ENCODE results near the gene PSPC1.
"Not testable (repeated sequence)": the region's sequence is repeated elsewhere in the genome, so short reads cannot be mapped to it uniquely, and the experiment has no call there.

PSPC1 gene

DNA sequence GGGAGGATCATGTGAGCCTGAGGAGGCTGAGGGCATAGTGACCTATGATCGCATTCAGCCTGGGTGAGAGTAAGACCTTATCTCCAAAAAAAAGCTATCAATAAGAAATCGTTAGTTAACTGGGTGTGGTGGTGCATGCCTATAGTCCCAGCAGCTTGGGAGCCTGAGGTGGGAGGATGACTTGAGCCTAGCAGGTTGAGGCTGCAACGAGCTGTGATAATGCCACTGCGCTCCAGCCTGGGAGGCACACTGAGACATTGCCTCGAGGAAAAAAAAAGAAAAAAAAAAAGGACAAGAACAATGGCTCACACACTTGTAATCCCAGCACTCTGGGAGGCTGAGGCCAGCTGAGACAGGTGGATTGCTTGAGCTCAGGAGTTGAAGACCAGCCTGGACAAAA, 16.2 kb downstream of the PSPC1 start:
- no peak for DNase-seq

- no peak for DNase-seq
Observed at GRCh38 chr13:19764237-19764636, 18.5 kb downstream of the PSPC1 start.

GRCh38 chr13:19763618-19764017, 19.1 kb downstream of the PSPC1 start:
- DNase-seq: no peak

DNA sequence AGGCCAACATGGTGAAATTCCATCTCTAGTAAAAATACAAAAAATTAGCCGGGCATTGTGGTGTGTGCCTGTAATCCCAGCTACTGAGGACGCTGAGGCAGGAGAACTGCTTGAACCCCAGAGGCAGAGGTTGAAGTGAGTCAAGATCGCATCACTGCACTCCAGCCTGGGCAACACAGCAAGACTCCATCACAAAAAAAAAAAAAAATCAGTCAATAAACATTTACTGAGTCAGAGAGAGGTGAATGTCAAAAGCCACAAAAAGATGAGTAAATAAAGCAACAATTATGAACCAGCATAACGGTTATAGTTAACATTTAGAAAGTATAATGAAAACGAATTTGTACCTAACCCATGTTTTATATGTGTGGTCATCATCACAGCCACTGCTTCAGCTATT, 23.1 kb downstream of the PSPC1 start:
- DNase-seq: no peak

- DNase-seq: no peak
Observed at GRCh38 chr13:19742643-19743042, 40.1 kb downstream of the PSPC1 start.

- DNase-seq: no peak
Observed at GRCh38 chr13:19737844-19738557, 44.7 kb downstream of the PSPC1 start.

- no peak for DNase-seq
Observed at GRCh38 chr13:19726611-19727010, 56.1 kb downstream of the PSPC1 start.

GRCh38 chr13:19725320-19725719, 57.4 kb downstream of the PSPC1 start:
- DNase-seq: no peak

- no peak for DNase-seq
Observed at GRCh38 chr13:19720039-19720438, 62.7 kb downstream of the PSPC1 start.

DNA sequence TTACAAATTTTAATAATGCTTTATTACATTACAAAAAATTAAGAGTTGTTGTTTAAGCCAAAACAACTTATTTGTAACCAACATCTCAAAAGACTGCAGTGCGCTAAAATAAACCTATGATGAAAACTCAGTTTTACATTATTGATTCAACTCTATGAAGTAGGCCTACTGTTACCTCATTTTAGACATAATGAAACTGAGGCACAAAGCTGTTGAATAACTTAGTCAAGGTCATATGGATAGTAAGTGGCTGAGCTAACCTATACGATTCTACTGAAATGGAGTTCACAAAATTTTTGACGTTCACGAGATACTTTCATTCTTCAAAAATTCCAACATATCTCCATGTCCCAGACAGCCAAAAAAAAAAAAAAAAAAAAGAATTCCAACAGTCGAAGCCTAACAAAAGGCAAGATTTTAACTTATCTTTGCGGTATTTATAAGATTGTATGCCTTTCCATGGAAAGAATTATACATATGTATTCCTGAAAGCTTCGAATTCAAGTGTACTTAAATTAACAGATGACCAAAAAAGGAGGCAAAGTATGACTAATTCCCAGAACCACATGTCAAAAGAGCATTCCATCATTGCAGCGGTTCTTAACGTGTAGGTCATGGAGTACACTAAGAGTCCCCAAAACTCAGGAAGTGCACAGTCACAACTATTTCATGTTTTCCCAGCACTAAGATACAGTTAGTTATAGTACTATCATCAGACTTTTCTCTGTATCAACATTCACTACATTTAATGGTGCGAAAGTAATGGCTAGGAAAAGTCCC, 69.4 kb downstream of the PSPC1 start:
- DNase-seq: no peak

- not testable (repeated sequence) for DNase-seq
Observed at GRCh38 chr13:19709782-19710181, 73.0 kb downstream of the PSPC1 start.

GRCh38 chr13:19709039-19709438, 73.7 kb downstream of the PSPC1 start:
- not testable (repeated sequence) for DNase-seq

DNA sequence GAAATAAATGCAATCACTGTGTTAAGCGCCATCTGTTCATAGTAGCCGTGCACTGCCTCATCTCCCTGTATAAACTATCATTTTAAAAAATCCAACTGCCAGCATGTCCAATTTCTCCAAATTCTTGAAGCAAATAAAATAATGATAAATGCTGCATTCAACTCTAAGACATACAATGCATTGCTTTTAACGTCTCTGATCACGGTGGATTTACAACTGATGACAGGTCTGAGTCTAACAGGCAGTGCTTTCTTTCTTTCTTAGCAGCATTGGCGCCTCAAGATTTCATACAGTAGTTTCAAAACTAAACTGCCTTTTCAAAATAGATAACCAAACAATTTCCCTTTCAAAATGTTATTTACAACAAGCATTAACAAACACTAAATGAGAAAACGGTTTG, 78.5 kb downstream of the PSPC1 start:
- not testable (repeated sequence) for DNase-seq

DNA sequence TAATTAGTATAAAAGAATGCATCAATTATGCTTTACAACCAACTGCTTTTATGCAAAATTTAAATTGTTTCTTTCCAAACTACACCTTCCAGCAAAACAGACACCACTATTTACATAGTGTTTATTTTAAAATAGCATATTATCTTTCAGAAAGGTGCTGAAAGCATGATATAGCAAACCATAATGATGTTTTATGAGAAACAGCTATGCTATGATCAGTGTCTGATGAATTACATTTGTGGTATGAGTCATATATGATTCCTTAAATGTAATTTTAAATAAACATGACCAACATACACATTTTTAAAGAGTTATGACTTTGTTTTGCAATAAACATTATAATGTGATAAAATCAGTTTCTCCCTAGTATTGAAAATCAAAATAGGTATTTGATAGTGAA, 81.1 kb downstream of the PSPC1 start:
- not testable (repeated sequence) for DNase-seq

- not testable (repeated sequence) for DNase-seq
Observed at GRCh38 chr13:19700963-19701362, 81.8 kb downstream of the PSPC1 start.

DNA sequence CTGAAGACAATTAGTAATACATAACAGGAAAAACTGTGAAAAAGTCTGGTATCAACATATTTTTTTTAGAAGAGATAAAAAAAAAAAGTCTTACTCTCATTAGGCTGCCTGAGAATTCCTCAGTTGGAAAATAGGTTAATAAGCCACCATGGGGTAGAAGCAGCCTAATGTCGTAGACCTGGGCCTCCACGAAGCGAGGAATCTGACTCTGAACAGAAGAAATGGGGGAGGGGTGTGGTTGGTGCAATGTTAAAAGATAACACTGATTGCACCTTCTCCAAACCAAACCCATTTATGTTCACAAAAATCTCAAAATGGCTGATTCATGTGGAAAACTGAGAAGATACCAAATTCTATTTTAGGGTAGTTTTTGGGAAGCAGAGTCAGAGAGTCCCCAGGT, 86.9 kb downstream of the PSPC1 start:
- DNase-seq: no peak

DNA sequence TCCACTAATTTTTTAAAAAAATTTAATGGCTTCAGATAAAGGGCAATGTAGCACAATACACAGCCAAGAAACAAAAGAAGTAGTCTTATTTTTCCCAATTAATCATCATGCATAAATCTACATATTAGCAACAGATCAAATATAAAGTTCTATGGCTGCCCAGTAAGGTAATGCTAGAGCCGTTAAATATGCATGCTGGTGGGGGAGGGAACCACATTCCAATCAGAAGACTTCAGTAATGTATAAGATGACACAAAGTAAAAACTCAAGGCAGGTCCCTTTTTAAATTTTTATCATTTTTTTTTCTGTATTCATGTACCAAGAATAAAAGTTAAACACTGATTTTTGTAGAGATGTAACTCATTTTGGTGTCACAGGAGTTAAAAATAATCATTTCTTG, 87.3 kb downstream of the PSPC1 start:
- DNase-seq: no peak

DNA sequence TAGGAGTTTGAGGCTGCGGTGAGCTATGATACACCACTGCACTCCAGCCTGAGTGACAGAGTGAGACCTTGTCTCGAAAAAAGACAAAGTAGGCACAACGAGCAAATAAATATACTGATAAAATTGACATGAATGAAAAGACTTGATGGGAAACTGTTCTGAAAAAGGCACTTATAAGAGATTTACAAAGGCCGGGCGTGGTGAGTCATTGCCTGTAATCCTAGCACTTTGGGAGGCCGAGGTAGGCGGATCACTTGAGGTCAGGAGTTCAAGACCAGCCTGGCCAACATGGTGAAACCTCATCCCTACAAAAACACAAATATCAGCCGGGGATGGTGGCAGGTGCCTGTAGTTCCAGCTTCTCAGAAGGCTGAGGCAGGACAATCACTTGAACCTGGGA, 91.3 kb downstream of the PSPC1 start:
- DNase-seq: not testable (repeated sequence)

DNA sequence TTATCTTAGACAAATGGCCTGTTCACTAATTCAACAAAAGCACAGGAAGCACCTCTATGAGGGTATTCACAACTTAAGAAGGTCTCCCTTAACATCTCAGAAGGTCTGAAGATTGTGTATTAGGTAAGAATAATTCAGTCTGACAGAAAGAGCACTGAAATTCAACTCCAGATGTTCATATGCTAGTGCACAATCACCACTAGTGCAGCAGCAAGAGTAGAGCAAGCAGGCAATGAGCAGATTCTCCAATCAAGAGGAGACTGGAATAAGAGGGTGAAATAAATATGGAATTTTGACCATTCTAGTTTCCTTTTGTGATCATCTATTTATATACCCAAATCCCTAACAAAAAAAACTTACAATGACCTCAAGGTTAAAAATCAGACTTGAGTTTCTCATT, 97.3 kb downstream of the PSPC1 start:
- no peak for DNase-seq

DNA sequence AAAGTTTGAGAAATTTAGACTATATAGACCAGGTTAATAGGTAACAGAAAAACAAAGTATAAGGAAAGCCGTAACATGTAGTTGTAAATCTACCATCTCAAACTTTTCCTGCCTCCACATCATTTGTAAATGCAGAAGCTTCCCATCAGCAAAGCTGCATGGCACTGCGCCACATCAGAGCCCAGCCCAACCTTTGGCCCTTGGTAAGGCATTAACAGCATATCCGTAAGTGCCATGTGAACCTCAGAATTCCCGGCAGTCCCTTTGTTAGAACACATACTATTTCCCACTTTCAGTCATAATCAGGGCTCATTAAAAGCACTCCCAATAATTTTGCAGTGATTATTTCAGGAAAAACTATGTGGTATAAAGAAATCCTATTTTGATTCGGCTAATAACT, 97.7 kb downstream of the PSPC1 start:
- DNase-seq: no peak

DNA sequence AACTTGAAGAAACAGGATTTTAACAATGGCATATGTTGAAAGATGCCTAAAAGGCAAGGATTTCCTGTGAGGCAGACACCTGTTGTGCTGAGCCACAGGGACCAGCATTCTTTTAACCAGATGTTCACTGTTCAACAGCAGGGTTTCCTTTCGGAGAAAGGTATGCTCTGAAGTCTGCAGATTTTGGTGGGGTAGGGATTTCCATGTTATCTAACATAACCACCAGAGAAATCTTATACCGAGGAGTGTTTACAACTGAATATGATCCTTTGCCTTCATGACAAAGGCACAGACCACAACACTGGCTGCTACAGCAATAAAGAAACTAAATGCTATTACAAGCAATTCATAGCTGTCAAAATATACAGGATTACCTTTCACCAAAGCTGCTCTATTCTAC, 101.2 kb downstream of the PSPC1 start:
- DNase-seq: no peak

DNA sequence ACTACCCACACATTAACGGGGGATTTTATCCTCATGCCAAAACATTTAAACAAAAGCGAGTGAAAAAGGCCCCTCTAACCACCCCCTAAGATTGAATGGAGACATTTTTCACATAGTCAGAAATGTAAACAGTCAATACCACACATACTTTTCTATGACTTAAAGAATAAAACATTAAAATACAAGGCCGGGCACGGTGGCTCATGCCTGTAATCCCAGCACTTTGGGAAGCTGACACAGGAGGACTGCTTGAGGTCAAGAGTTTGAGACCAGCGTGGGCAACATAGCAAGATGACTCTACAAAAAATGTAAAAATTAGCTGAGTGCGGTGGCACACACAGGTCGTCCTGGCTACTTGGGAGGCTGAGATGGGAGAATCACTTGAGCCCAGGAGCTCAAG, 102.0 kb downstream of the PSPC1 start:
- no peak for DNase-seq

- DNase-seq: no peak
Observed at GRCh38 chr13:19676168-19676567, 106.6 kb downstream of the PSPC1 start.

DNA sequence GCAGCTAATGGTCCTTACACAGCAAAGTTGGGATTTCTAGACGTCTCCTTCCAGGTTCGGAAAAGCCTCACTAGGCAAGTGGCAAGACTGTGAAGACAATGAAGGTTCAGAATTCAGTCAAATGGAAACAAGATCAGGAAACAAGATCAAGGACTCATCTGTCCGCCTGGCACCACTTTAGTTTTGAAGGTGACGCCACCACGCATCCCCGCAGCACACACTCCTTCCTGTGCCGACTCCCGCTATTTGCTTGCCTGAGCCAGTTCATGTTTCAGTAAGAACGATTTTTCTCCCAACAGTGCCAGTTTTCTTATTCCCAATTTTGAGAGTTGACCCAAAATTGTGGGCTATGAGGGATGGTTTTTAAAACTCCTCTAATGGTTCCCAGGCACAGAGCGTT, 107.8 kb downstream of the PSPC1 start:
- DNase-seq: no peak
